WTC11 (cell line): ENCODE results near the gene MEX3B.

Experiments used
- AFF4 ChIP-seq: sonication (generic); formaldehyde crosslinking; IDR thresholded peaks from 2 replicates; pipeline ENCODE4 v1.8.1; 2023; ENCODE audit warnings: mild to moderate bottlenecking, missing genetic modification reagents, borderline replicate concordance
- CREB1 ChIP-seq: sonication (generic); formaldehyde crosslinking; IDR thresholded peaks from 2 replicates; pipeline ENCODE4 v1.8.0; 2023; ENCODE audit warnings: mild to moderate bottlenecking, missing genetic modification reagents
- CTCF ChIP-seq: fragments of 200-600 bp; IDR thresholded peaks from 2 replicates; pipeline ENCODE4 v1.8.0; 2022; ENCODE audit warnings: antibody characterized with exemption
- FOXP4 ChIP-seq: sonication (generic); formaldehyde crosslinking; IDR thresholded peaks from 2 replicates; pipeline ENCODE4 v1.8.0; 2022; ENCODE audit warnings: mild to moderate bottlenecking, missing genetic modification reagents
- IRF1 ChIP-seq: sonication (generic); formaldehyde crosslinking; IDR thresholded peaks from 2 replicates; pipeline ENCODE4 v1.8.0; 2023; ENCODE audit warnings: missing genetic modification reagents
- IRF2 ChIP-seq: sonication (generic); formaldehyde crosslinking; IDR thresholded peaks from 2 replicates; pipeline ENCODE4 v1.8.0; 2022; ENCODE audit warnings: low read depth, missing genetic modification reagents, borderline replicate concordance
- JAZF1 ChIP-seq: fragments of 250-450 bp; sonication (Bioruptor Pico); IDR thresholded peaks from 2 replicates; pipeline ENCODE4 v1.9.0; 2021; ENCODE audit warnings: moderate library complexity, mild to moderate bottlenecking, inconsistent platforms
- MAX ChIP-seq: sonication (generic); formaldehyde crosslinking; IDR thresholded peaks from 2 replicates; pipeline ENCODE4 v1.8.0; 2022; ENCODE audit warnings: mild to moderate bottlenecking, missing genetic modification reagents
- TP53 ChIP-seq: sonication (generic); formaldehyde crosslinking; IDR thresholded peaks from 2 replicates; pipeline ENCODE4 v1.8.1; 2023; ENCODE audit warnings: mild to moderate bottlenecking, missing genetic modification reagents
- ZNF232 ChIP-seq: sonication (generic); formaldehyde crosslinking; IDR thresholded peaks from 2 replicates; pipeline ENCODE4 v1.8.0; 2022; ENCODE audit warnings: mild to moderate bottlenecking, missing genetic modification reagents
- ZNF671 ChIP-seq: fragments of 250-450 bp; sonication (Bioruptor Pico); IDR thresholded peaks from 2 replicates; pipeline ENCODE4 v1.8.0; 2021; ENCODE audit warnings: mild to moderate bottlenecking

GRCh38 chr15:82081914-82082762, 36.3 kb upstream of the MEX3B start:
- TF ChIP-seq MAX (CRISPR knock-in tag): no peak
- peak; percentile 49 for TF ChIP-seq CTCF
- no peak for TF ChIP-seq IRF1 (CRISPR knock-in tag)
- TF ChIP-seq ZNF671: no peak
- no peak for TF ChIP-seq ZNF232 (CRISPR knock-in tag)
- TF ChIP-seq FOXP4 (CRISPR knock-in tag): no peak
- TF ChIP-seq TP53 (CRISPR knock-in tag): no peak
- no peak for TF ChIP-seq IRF2 (CRISPR knock-in tag)
- no peak for TF ChIP-seq AFF4
- no peak for TF ChIP-seq CREB1
- no peak for TF ChIP-seq JAZF1 (CRISPR knock-in tag)
